Spleen (tissue), 11 donors: ENCODE measurements around the gene POLR2J. TPM values are rescaled to one million over a fixed set of nuclear protein-coding genes. Genes with fewer than 3 reads are reported as not detected.
A peak's percentile ranks its signal among the peaks of the same experiment; 100 is the strongest.

Experiments used
- DNase-seq: peaks from one replicate; pipeline ENCODE4 v3.0.0-alpha.2; 2020
- H3K27ac ChIP-seq, 8 donors: fragments of 200-600 bp; sonication (generic) in 7 of 8; 1 replicate in 4 of 8; 2 replicates in 4 of 8; pipeline versions ENCODE4 v1.5.0 to v1.8.0; 2016 to 2021; ENCODE audit warnings: inconsistent platforms in 4 of 8, mild to moderate bottlenecking in 4 of 8, moderate library complexity in 1 of 8
- H3K27me3 ChIP-seq, 7 donors: fragments of 200-600 bp; sonication (generic) in 6 of 7; replicated peaks in 1 of 7; 1 replicate in 4 of 7; 2 replicates in 3 of 7; pipeline versions ENCODE4 v1.5.0 to v1.8.0; 2016 to 2021; ENCODE audit warnings: inconsistent platforms in 3 of 7, mild to moderate bottlenecking in 1 of 7
- H3K36me3 ChIP-seq, 6 donors: fragments of 200-600 bp; sonication (generic) in 5 of 6; 1 replicate in 4 of 6; 2 replicates in 2 of 6; pipeline versions ENCODE4 v1.5.0 to v1.8.0; 2016 to 2021; ENCODE audit warnings: inconsistent platforms in 2 of 6
- H3K4me1 ChIP-seq, 6 donors: fragments of 200-600 bp; sonication (generic) in 5 of 6; 1 replicate in 3 of 6; 2 replicates in 3 of 6; pipeline versions ENCODE4 v1.5.0 to v1.8.0; 2016 to 2021; ENCODE audit warnings: inconsistent platforms in 3 of 6
- H3K4me3 ChIP-seq, 8 donors: fragments of 200-600 bp; sonication (generic) in 7 of 8; 1 replicate in 4 of 8; 2 replicates in 4 of 8; pipeline versions ENCODE4 v1.5.0 to v1.8.0; 2016 to 2021; ENCODE audit warnings: inconsistent platforms in 4 of 8, mild to moderate bottlenecking in 4 of 8, moderate library complexity in 2 of 8
- H3K9me3 ChIP-seq, 8 donors: fragments of 200-600 bp; sonication (generic) in 7 of 8; 1 replicate in 4 of 8; 2 replicates in 4 of 8; pipeline versions ENCODE4 v1.5.0 to v1.8.0; 2016 to 2021; ENCODE audit warnings: inconsistent platforms in 4 of 8
- POLR2A ChIP-seq, 3 donors: fragments of 450-650 bp; IDR thresholded peaks; one replicate each; pipeline ENCODE4 v1.5.1; 2017; ENCODE audit warnings: antibody characterized with exemption in 3 of 3, mild to moderate bottlenecking in 1 of 3
- POLR2AphosphoS5 ChIP-seq, 3 donors: sonication (generic); formaldehyde crosslinking; IDR thresholded peaks; one replicate each; pipeline ENCODE4 v1.5.1; 2017; ENCODE audit warnings: antibody characterized with exemption in 3 of 3
- WGBS, 5 donors: extraction: QIAGEN DNeasy Blood & Tissue Kit in 3 of 5; methylation state at CpG; one replicate each; pipeline versions ENCODE4 v1.1.5 to v1.1.7; 2013 to 2018; 5-methylcytosine and 5-hydroxymethylcytosine counted together
- intact Hi-C: fragments of 100-400 bp; cut with DNase I; formaldehyde crosslinking; loops from one replicate; pipeline ENCODE4 v1.15.0; 2023; ENCODE audit warnings: low total_unique reads
- polyA plus RNA-seq, 3 donors: library from polyadenylated mRNA; stranded (reverse); fragments of 200-250 nt; gene quantifications; one replicate each; pipeline ENCODE4 v1.2.1, GENCODE V29; 2013
- total RNA-seq, 7 donors: library from RNA; depleted of rRNA in 3 of 7; stranded (reverse); fragments of >200 nt in 3 of 7; fragmentation: NEBNext Ultra II Directional in 4 of 7; extraction: Animal tissue kit (Norgen Biotek cat#: 25700) in 4 of 7; gene quantifications; one replicate each; pipeline versions ENCODE4 v1.1.0 to v1.2.1, GENCODE V29; 2016 to 2021
- TF ChIP-seq, protein P1 (sequence below), 11 experiments: fragments of 200-600 bp in 7 of 11; fragments of 450-650 bp in 4 of 11; sonication (generic) in 4 of 11; IDR thresholded peaks in 8 of 11; conservative IDR thresholded peaks in 3 of 11; 1 replicate in 7 of 11; 2 replicates in 4 of 11; pipeline versions ENCODE4 v1.4.0 to v1.8.0; 2016 to 2021; ENCODE audit warnings: antibody characterized with exemption in 11 of 11, inconsistent platforms in 4 of 11, mild to moderate bottlenecking in 1 of 11
- donor health status: healthy with polysubstance abuse.
- donor health status: DM: no; HTN: no; CAD: no; lungs with moderate emphysema.
- donor health status: DM: no; HTN: no; CAD: no.
- donor health status: Bipolar disorder and iron deficiency.
- donor health status: healthy.
- donor health status: DM: no; HTN: no; CAD: no.
- donor health status: DM: yes; HTN: yes; CAD: no.

Gene POLR2J
- total and polyA plus RNA-seq, 10 donors: 8.4 to 98.8 (median 32.2) TPM

DNA sequence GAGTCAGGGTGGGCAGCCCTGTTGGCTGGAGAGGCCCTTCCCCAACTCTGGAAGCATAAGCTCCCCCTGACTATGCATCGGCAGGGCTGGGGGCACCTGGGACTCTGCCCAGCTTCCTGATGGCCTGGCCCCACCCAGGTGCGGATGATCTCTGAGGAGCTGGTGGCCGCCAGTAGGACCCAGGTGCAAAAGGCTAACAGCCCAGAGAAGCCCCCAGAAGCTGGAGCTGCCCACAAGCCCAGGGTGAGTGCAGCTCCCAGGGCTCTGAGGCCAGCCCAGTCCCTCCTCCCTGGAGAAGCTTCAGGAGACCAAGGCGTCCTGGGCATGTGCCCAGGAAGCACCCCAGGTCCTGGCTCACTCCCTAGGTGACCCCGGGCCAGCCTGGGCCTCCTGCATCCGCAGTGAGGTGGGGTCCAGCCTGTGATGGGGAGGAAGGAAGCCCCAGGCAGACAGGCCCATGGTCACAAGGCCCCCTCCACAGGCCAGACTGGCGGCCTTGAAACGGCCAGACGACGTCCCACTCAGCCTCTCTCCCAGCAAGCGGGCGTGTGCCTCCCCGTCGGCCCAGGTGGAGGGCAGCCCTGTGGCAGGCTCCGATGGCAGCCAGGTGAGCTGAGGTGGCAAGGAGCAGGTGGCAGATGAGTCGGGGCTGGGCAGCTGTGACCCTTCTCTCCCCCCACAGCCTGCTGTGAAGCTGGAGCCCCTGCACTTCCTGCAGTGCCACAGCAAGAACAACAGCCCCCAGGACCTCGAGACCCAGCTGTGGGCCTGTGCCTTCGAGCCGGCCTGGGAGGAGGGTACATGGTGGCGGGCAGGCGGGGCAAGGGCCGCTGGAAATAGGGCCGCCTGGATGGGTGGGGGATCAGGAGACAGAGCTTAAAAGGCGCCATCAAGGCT lies 10.9 kb downstream of the POLR2J start:
- intact Hi-C loops: no loop called here
- TF ChIP-seq POLR2A (IDR thresholded peaks at IDR 0.05): no peak
- TF ChIP-seq, protein P1, sequence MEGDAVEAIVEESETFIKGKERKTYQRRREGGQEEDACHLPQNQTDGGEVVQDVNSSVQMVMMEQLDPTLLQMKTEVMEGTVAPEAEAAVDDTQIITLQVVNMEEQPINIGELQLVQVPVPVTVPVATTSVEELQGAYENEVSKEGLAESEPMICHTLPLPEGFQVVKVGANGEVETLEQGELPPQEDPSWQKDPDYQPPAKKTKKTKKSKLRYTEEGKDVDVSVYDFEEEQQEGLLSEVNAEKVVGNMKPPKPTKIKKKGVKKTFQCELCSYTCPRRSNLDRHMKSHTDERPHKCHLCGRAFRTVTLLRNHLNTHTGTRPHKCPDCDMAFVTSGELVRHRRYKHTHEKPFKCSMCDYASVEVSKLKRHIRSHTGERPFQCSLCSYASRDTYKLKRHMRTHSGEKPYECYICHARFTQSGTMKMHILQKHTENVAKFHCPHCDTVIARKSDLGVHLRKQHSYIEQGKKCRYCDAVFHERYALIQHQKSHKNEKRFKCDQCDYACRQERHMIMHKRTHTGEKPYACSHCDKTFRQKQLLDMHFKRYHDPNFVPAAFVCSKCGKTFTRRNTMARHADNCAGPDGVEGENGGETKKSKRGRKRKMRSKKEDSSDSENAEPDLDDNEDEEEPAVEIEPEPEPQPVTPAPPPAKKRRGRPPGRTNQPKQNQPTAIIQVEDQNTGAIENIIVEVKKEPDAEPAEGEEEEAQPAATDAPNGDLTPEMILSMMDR (IDR thresholded peaks at IDR 0.05 in 8 of 11, conservative IDR thresholded peaks at IDR 0.05 in 3 of 11): no peak
- no peak for TF ChIP-seq POLR2AphosphoS5 (IDR thresholded peaks at IDR 0.05)

DNA sequence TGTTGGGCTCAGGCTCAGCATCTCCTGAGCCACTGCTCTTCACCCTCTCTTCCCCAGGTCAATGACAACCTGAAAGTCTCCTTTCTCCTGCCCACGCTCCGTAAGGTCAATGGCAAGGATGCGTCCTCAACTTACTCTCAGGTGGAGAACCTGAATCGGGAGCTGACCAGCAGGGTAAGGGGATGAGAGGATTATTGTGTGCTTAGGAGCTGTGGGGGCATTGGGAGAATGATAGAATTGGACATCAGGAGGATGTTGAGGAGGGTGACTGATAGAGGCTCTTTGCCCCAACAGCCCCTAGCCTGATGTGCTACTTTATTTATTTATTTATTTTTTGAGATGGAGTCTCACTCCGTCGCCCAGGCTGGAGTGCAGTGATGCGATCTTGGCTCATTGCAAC lies 12.6 kb downstream of the POLR2J start:
- H3K4me3 ChIP-seq: peak overlapping the region in 6 of 8 donors; percentile 93 to 96 (median 94)
- no peaks in the 10 kb centered on the region for H3K9me3 ChIP-seq
- no peak for DNase-seq
- intact Hi-C loops: no loop called here
- no peak overlapping the region for H3K27ac ChIP-seq
- no peak for TF ChIP-seq POLR2A (IDR thresholded peaks at IDR 0.05)
- TF ChIP-seq POLR2AphosphoS5 (IDR thresholded peaks at IDR 0.05): no peak
- TF ChIP-seq, protein P1 (IDR thresholded peaks at IDR 0.05 in 8 of 11, conservative IDR thresholded peaks at IDR 0.05 in 3 of 11): no peak
- H3K36me3 ChIP-seq: peaks cover 0 to 39% (median 17%) of the 10 kb centered on the region in 6 donors
- no peaks in the 10 kb centered on the region for H3K27me3 ChIP-seq
- 88 to 95% (median 94%) methylated on average over 7 of the region's 7 CpGs for WGBS, 5 donors
- H3K4me1 ChIP-seq: peaks cover 12 to 84% (median 38%) of the 10 kb centered on the region in 6 donors

More for the DNA sequence above, 10.9 kb downstream of the POLR2J start:
- peak; percentile 76 for DNase-seq
- no peak overlapping the region for H3K27ac ChIP-seq
- peaks cover 12 to 69% (median 33%) of the 10 kb centered on the region in 6 donors for H3K4me1 ChIP-seq
- H3K4me3 ChIP-seq: no peak overlapping the region
- WGBS, 5 donors: 87 to 93% (median 89%) methylated on average over 10 to 24 of the region's 24 CpGs
- H3K27me3 ChIP-seq: no peaks in the 10 kb centered on the region
- peaks cover 0 to 56% (median 29%) of the 10 kb centered on the region in 6 donors for H3K36me3 ChIP-seq
- no peaks in the 10 kb centered on the region for H3K9me3 ChIP-seq

DNA sequence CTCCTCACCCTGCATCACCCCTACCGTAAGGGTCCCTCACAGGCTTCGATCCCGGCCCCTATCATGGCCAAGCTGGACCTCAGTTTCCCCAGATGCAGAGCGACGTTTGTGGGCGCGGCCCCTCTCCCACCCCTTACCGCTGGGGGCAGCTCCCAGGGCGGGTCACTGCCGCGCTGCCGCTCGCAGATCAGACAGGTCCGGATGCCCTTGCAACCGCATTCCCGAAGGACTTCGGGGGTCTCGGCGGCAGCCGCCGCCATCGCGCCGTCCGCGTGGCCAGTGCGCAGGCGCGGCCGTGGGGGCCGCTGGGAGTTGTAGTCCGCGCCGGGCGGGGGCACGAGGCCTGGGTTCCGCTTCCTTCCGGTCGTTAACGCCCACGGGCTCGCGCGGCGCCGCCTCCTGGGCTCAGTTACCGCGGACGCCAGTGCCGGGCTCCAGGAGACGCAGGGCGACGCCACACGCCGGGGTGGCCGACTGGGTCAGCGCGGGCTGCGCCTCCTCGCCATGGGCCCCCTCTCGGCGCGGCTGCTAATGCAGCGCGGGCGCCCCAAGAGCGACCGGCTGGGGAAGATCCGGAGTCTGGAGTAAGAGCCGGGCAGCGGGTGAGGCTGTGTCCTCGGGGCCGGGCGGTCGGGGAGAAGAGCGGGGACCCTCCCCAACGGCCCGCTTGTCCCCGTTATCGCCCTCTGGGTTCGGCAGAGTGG lies 14.0 kb downstream of the POLR2J start, which contains the start of the genes ALKBH4 and LRWD1:
Gene ALKBH4, minus strand, starts transcription at position 287 of the 704 bp plus-strand sequence. Its CDS starts 27 bp downstream, at position 260.
Gene LRWD1, plus strand, starts transcription at position 408 of the 704 bp plus-strand sequence. Its CDS starts 97 bp downstream, at position 505.
- peak; percentile 99 for DNase-seq
- intact Hi-C loops: no loop called here
- TF ChIP-seq, protein P1 (IDR thresholded peaks at IDR 0.05 in 8 of 11, conservative IDR thresholded peaks at IDR 0.05 in 3 of 11): peak in 9 of 11 experiments; percentile 9 to 69 (median 50)
- peak; percentile 92 to 93 (median 93) for TF ChIP-seq POLR2AphosphoS5 (IDR thresholded peaks at IDR 0.05)
- TF ChIP-seq POLR2A (IDR thresholded peaks at IDR 0.05): peak in 2 of 3 donors; percentile 45 to 47
- WGBS, 5 donors: 0 to 1% (median 0%) methylated on average over 28 to 81 of the region's 81 CpGs
- Histone ChIP-seq H3K36me3 (peaks cover 0 to 27% (median 16%) of the 10 kb centered on the region in 6 donors), H3K4me1 (peaks cover 12 to 89% (median 36%) of the 10 kb centered on the region in 6 donors), H3K9me3 (no peaks in the 10 kb centered on the region), H3K4me3 (peak within 1 kb of the TSS; percentile 92 to 98 (median 94)), H3K27me3 (no peaks in the 10 kb centered on the region), H3K27ac (peak within 1 kb of the TSS; percentile 53 to 90 (median 84))
